Measurements from ENCODE around the gene MLLT10.

- TF ChIP-seq CTCF (IDR thresholded peaks at IDR 0.05; ENCODE audit: control extremely low read depth in 1 of 3, insufficient read depth in 1 of 3, low read depth in 1 of 3, low read length in 3 of 3) (no peak), SP2 (IDR thresholded peaks at IDR 0.05; ENCODE audit: low read length) (no peak), MAX (IDR thresholded peaks at IDR 0.05) (no peak), POLR2AphosphoS5 (IDR thresholded peaks at IDR 0.05; ENCODE audit: low read depth, low read length) (no peak), YY1 (IDR thresholded peaks at IDR 0.05; ENCODE audit: low read depth, low read length) (no peak), CHD2 (IDR thresholded peaks at IDR 0.05; ENCODE audit: low read length) (no peak), EZH2 (IDR thresholded peaks at IDR 0.05; ENCODE audit: low read depth, low read length, severe bottlenecking) (no peak), CREB1 (IDR thresholded peaks at IDR 0.05) (no peak)
- TF ChIP-seq, protein P1, sequence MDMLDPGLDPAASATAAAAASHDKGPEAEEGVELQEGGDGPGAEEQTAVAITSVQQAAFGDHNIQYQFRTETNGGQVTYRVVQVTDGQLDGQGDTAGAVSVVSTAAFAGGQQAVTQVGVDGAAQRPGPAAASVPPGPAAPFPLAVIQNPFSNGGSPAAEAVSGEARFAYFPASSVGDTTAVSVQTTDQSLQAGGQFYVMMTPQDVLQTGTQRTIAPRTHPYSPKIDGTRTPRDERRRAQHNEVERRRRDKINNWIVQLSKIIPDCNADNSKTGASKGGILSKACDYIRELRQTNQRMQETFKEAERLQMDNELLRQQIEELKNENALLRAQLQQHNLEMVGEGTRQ (IDR thresholded peaks at IDR 0.05; ENCODE audit: low read length), result no peak
Measured at GRCh38 chr10:21498986-21499385, 35.0 kb upstream of the MLLT10 start.
